Parathyroid adenoma (tissue), 2 donors: Measurements from ENCODE around the gene SV2B.
A peak's percentile ranks its signal among the peaks of the same experiment; 100 is the strongest.

ENCODE experiments used
- H2AFZ ChIP-seq: fragments of 300-600 bp; sonication (generic); one replicate; pipeline ENCODE4 v1.7.0; 2017; ENCODE audit warnings: antibody characterized with exemption, mild to moderate bottlenecking
- H3K27ac ChIP-seq: fragments of 300-600 bp; sonication (generic); one replicate; pipeline ENCODE4 v1.7.0; 2017
- H3K27me3 ChIP-seq: fragments of 300-600 bp; sonication (generic); one replicate; pipeline ENCODE4 v1.7.0; 2017; ENCODE audit warnings: low read length; ENCODE audit not compliant: control insufficient read depth, insufficient read depth
- H3K36me3 ChIP-seq: fragments of 300-600 bp; sonication (generic); one replicate; pipeline ENCODE4 v1.7.0; 2017; ENCODE audit warnings: low read length; ENCODE audit not compliant: control insufficient read depth, insufficient read depth
- H3K4me1 ChIP-seq: fragments of 300-600 bp; sonication (generic); one replicate; pipeline ENCODE4 v1.7.0; 2017; ENCODE audit warnings: control low read depth
- H3K4me2 ChIP-seq: fragments of 300-600 bp; sonication (generic); one replicate; pipeline ENCODE4 v1.7.0; 2017; ENCODE audit warnings: low read length
- H3K4me3 ChIP-seq: fragments of 300-600 bp; sonication (generic); one replicate; pipeline ENCODE4 v1.7.0; 2017; ENCODE audit warnings: low read depth, low read length
- H3K79me2 ChIP-seq: fragments of 300-600 bp; sonication (generic); one replicate; pipeline ENCODE4 v1.7.0; 2017; ENCODE audit warnings: control low read depth
- H3K9ac ChIP-seq: fragments of 300-600 bp; sonication (generic); one replicate; pipeline ENCODE4 v1.7.0; 2017; ENCODE audit warnings: mild to moderate bottlenecking
- H3K9me3 ChIP-seq: fragments of 300-600 bp; sonication (generic); one replicate; pipeline ENCODE4 v1.7.0; 2017; ENCODE audit warnings: low read length; ENCODE audit not compliant: control insufficient read depth
- TF ChIP-seq, protein P1 (sequence below): fragments of 300-600 bp; sonication (generic); IDR thresholded peaks from one replicate; pipeline ENCODE4 v1.7.0; 2017; ENCODE audit warnings: antibody characterized with exemption, mild to moderate bottlenecking
- donor health status: primary hyperparathyroidism.

SV2B gene

DNA sequence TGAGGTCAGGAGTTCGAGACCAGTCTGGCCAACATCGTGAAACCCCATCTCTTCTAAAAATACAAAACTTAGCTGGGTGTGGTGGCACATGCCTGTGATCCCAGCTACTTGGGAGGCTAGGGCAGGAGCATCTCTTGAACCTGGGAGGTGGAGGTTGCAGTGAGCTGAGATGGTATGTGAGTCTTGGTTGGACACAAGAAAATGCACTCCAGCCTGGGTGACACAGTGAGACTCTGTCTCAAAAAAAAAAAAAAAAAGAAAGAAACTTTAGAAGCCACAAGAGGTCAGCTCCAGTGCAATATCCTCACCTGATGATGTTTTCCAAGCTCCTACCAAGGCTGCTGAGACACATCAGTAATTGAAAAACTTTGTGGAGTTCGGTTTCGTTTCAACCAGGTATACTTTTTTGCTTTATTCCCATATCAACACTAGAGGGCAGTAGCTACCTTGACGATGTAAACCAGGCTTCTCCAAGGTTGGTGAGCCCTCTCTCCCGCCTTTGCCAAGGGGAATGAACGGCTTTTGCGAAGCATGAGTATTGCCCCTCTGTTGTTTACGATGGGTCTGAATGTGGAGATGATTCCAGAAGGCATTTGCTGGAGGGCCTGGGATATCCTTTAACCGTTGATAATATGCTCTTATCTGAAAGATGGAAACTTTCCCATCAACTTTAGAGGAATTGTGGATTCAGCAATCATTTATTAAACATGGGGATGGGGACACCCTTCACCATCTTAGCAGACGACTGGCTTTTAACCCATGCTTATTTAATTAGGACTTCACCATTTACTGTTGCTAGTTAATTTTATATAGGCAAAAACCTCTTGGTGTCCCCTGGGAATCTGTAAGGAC lies 202.8 kb downstream of the SV2B start:
- Histone ChIP-seq H3K36me3 (no peaks in the 10 kb centered on the region), H3K9ac (no peak overlapping the region), H3K9me3 (no peaks in the 10 kb centered on the region), H3K27ac (no peak overlapping the region), H3K4me1 (no peaks in the 10 kb centered on the region), H3K4me3 (no peak overlapping the region), H3K79me2 (no peaks in the 10 kb centered on the region), H3K4me2 (no peak overlapping the region), H3K27me3 (no peaks in the 10 kb centered on the region), H2AFZ (no peak overlapping the region)
- TF ChIP-seq, protein P1, sequence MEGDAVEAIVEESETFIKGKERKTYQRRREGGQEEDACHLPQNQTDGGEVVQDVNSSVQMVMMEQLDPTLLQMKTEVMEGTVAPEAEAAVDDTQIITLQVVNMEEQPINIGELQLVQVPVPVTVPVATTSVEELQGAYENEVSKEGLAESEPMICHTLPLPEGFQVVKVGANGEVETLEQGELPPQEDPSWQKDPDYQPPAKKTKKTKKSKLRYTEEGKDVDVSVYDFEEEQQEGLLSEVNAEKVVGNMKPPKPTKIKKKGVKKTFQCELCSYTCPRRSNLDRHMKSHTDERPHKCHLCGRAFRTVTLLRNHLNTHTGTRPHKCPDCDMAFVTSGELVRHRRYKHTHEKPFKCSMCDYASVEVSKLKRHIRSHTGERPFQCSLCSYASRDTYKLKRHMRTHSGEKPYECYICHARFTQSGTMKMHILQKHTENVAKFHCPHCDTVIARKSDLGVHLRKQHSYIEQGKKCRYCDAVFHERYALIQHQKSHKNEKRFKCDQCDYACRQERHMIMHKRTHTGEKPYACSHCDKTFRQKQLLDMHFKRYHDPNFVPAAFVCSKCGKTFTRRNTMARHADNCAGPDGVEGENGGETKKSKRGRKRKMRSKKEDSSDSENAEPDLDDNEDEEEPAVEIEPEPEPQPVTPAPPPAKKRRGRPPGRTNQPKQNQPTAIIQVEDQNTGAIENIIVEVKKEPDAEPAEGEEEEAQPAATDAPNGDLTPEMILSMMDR: peak; percentile 63

DNA sequence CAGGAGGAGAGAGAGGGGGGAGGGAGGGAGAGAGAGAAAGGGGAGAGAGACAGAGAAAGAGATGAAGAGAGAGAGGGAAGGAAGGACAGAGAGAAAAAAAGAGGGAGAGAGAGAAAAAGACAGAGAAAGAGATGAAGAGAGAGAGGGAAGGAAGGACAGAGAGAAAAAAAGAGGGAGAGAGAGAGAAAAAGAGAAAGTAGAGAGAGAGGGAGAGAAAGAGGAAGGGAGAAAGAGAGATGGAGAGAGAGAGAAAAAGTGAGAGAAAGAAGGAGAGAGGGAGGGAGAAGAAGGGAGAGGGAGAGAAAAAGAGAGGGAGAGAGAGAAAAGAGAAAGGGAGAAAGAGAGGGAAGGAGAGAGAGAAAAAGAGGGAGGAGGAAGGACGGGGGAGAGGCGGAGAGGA lies 204.2 kb downstream of the SV2B start:
- no peak overlapping the region for H3K27ac ChIP-seq
- H3K9me3 ChIP-seq: no peaks in the 10 kb centered on the region
- H3K4me2 ChIP-seq: no peak overlapping the region
- H3K79me2 ChIP-seq: no peaks in the 10 kb centered on the region
- H3K36me3 ChIP-seq: no peaks in the 10 kb centered on the region
- H3K27me3 ChIP-seq: no peaks in the 10 kb centered on the region
- no peak overlapping the region for H2AFZ ChIP-seq
- H3K9ac ChIP-seq: no peak overlapping the region
- TF ChIP-seq, protein P1: no peak
- H3K4me1 ChIP-seq: no peaks in the 10 kb centered on the region
- no peak overlapping the region for H3K4me3 ChIP-seq

DNA sequence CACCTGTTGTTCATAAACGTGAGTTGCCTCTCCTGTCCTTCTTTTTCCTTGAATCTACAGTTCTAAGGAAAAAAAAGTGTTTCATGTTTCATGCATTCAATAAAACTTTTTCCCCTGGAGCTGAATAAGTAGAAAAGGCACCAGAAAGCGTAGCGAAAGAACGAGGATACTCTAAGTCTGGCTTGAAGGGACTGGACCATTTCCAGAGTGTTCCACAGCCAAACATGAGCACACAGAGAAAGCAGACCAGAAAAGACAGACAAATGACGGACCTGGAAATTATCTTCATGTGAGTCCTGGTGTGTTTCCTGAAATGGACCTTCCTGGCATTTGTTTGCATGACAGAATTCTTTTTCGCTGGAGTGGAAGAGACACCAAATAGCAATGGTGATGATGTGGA lies 204.7 kb downstream of the SV2B start:
- Histone ChIP-seq H3K27me3 (no peaks in the 10 kb centered on the region), H3K36me3 (no peaks in the 10 kb centered on the region), H3K4me1 (no peaks in the 10 kb centered on the region), H2AFZ (no peak overlapping the region), H3K4me2 (no peak overlapping the region), H3K9ac (no peak overlapping the region), H3K27ac (no peak overlapping the region), H3K9me3 (no peaks in the 10 kb centered on the region), H3K79me2 (no peaks in the 10 kb centered on the region), H3K4me3 (no peak overlapping the region)
- TF ChIP-seq, protein P1: no peak

DNA sequence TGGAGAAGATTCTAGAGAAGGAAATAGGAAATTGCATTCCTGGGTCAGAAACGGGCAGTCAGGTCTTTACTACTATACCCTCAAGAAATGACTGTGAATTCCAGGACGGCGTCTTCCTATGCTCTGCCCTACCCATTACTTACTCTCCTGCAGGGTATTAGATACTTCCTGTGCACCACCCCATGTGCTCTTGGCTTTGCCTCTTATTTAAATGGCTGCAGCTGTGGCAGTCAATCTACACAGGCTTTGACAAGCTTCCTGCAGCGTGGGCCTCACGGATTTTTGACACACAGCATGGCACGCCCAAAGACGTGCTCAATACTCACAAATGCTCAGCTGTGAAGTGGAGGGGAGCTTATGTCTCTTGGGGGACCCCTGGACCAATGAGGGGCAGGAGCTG lies 206.1 kb downstream of the SV2B start:
- Histone ChIP-seq H3K27me3 (no peaks in the 10 kb centered on the region), H2AFZ (no peak overlapping the region), H3K79me2 (no peaks in the 10 kb centered on the region), H3K4me3 (no peak overlapping the region), H3K9ac (no peak overlapping the region), H3K27ac (no peak overlapping the region), H3K4me1 (no peaks in the 10 kb centered on the region), H3K9me3 (no peaks in the 10 kb centered on the region), H3K36me3 (no peaks in the 10 kb centered on the region), H3K4me2 (no peak overlapping the region)
- TF ChIP-seq, protein P1: no peak

DNA sequence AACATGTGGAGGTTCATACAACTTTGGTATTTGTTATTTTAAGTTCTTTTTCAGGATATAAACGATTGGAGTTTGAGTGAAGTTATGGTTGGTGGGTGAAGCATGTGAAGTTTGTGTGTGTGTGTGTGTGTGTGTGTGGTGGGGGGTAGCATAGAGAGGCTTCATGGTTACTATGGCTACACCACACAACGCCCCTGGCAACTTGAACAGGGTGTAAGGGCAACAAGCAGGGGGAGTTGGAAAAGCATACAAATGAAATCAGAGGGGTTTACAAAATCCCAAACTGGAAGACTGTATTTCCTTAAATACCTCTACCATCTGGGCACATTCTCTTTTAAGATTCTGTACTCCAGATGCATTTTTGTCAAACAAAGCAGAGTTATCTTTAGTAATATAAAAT lies 207.5 kb downstream of the SV2B start:
- H3K4me2 ChIP-seq: no peak overlapping the region
- H3K79me2 ChIP-seq: no peaks in the 10 kb centered on the region
- H2AFZ ChIP-seq: no peak overlapping the region
- no peaks in the 10 kb centered on the region for H3K9me3 ChIP-seq
- no peak overlapping the region for H3K4me3 ChIP-seq
- no peaks in the 10 kb centered on the region for H3K27me3 ChIP-seq
- peaks cover 3% of the 10 kb centered on the region for H3K4me1 ChIP-seq
- TF ChIP-seq, protein P1: no peak
- no peak overlapping the region for H3K27ac ChIP-seq
- H3K36me3 ChIP-seq: no peaks in the 10 kb centered on the region
- no peak overlapping the region for H3K9ac ChIP-seq
